DMS 273 (cell line): Measurements from ENCODE around the gene NT5C1B.

Experiments
- DNase-seq: peaks from one replicate; lab custom pipeline; 2025; ENCODE audit not compliant: unreplicated experiment; lab: John Stamatoyannopoulos, UW

NT5C1B gene

GRCh38 chr2:18518116-18519111 is 71.0 kb downstream of the NT5C1B start:
- no peak for DNase-seq

- DNase-seq = no peak
These were observed 72.0 kb downstream of the NT5C1B start for GRCh38 chr2:18517386-18517785.

GRCh38 chr2:18516112-18516511 is 73.3 kb downstream of the NT5C1B start:
- DNase-seq = no peak

GRCh38 chr2:18514526-18515461 is 74.6 kb downstream of the NT5C1B start:
- no peak for DNase-seq
